Loucy (cell line): ENCODE data around the gene CELF2.

ENCODE experiments used
- H2AFZ ChIP-seq: fragments of 200-600 bp; sonication (generic); 2 replicates; pipeline ENCODE4 v1.6.0; 2016; ENCODE audit warnings: antibody characterized with exemption, mild to moderate bottlenecking, low read length, moderate library complexity
- H3F3A ChIP-seq: fragments of 200-600 bp; 2 replicates; pipeline ENCODE4 v1.6.0; 2016; ENCODE audit warnings: antibody characterized with exemption, low read depth, mild to moderate bottlenecking
- H3K27me3 ChIP-seq: fragments of 200-600 bp; sonication (generic); 2 replicates; pipeline ENCODE4 v1.6.1; 2014; ENCODE audit warnings: low read length, mild to moderate bottlenecking; ENCODE audit not compliant: insufficient read depth, poor library complexity, severe bottlenecking
- H3K36me3 ChIP-seq: fragments of 200-600 bp; sonication (generic); 2 replicates; pipeline ENCODE4 v1.6.1; 2016; ENCODE audit warnings: low read length; ENCODE audit not compliant: insufficient read depth
- H3K4me1 ChIP-seq: fragments of 200-600 bp; sonication (generic); 2 replicates; pipeline ENCODE4 v1.5.1; 2014; ENCODE audit warnings: low read length, mild to moderate bottlenecking; ENCODE audit not compliant: insufficient read depth, poor library complexity, severe bottlenecking
- H3K4me2 ChIP-seq: fragments of 200-600 bp; sonication (generic); 2 replicates; pipeline ENCODE4 v1.6.0; 2014; ENCODE audit warnings: antibody characterized with exemption, low read length, low read depth, mild to moderate bottlenecking; ENCODE audit not compliant: poor library complexity, severe bottlenecking
- H3K4me3 ChIP-seq: fragments of 200-600 bp; sonication (generic); 2 replicates; pipeline ENCODE4 v1.5.1; 2014; ENCODE audit warnings: low read length, mild to moderate bottlenecking, mixed read lengths; ENCODE audit not compliant: poor library complexity, severe bottlenecking
- H3K79me2 ChIP-seq: fragments of 200-600 bp; sonication (generic); 2 replicates; pipeline ENCODE4 v1.6.1; 2014; ENCODE audit warnings: low read length; ENCODE audit not compliant: insufficient read depth
- H3K9ac ChIP-seq: fragments of 200-600 bp; sonication (generic); 2 replicates; pipeline ENCODE4 v1.6.0; 2014; ENCODE audit warnings: mild to moderate bottlenecking, low read depth, low read length, moderate library complexity; ENCODE audit not compliant: poor library complexity, severe bottlenecking
- H3K9me2 ChIP-seq: fragments of 200-600 bp; sonication (generic); replicated peaks from 2 replicates; pipeline ENCODE4 v1.6.1; 2016; ENCODE audit warnings: low read depth, low read length, mixed read lengths
- H3K9me3 ChIP-seq: fragments of 200-600 bp; sonication (generic); 2 replicates; pipeline ENCODE4 v1.6.1; 2014; ENCODE audit warnings: mild to moderate bottlenecking, antibody characterized with exemption, low read length, low read depth; ENCODE audit not compliant: insufficient read depth
- H4K20me1 ChIP-seq: fragments of 200-600 bp; sonication (generic); 2 replicates; pipeline ENCODE4 v1.6.0; 2014; ENCODE audit warnings: antibody characterized with exemption, low read length, mild to moderate bottlenecking; ENCODE audit not compliant: insufficient read depth, poor library complexity, severe bottlenecking
- CTCF ChIP-seq: fragments of 200-600 bp; sonication (generic); conservative IDR thresholded peaks from 2 replicates; pipeline ENCODE4 v1.5.1; 2014; ENCODE audit warnings: mild to moderate bottlenecking, antibody characterized with exemption, low read length
- EZH2phosphoT487 ChIP-seq: fragments of 200-600 bp; IDR thresholded peaks from 2 replicates; pipeline ENCODE4 v1.6.1; 2018; ENCODE audit warnings: antibody characterized with exemption, mild to moderate bottlenecking, moderate library complexity, borderline replicate concordance

CELF2 gene

GRCh38 chr10:11177381-11177780, 159.7 kb downstream of the CELF2 start:
- Histone ChIP-seq H3K4me3 (peak overlapping the region; percentile 87), H3K4me1 (peaks cover 94% of the 10 kb centered on the region), H2AFZ (no peak overlapping the region), H3K9me2 (no peaks in the 10 kb centered on the region), H3K27me3 (no peaks in the 10 kb centered on the region), H3F3A (peaks cover 22% of the 10 kb centered on the region), H4K20me1 (peaks cover 57% of the 10 kb centered on the region), H3K79me2 (peaks cover 98% of the 10 kb centered on the region), H3K4me2 (peak overlapping the region; percentile 97), H3K9me3 (no peaks in the 10 kb centered on the region), H3K9ac (peak overlapping the region; percentile 97), H3K36me3 (peaks cover 86% of the 10 kb centered on the region)
- no peak for TF ChIP-seq CTCF
- TF ChIP-seq EZH2phosphoT487, result no peak

- TF ChIP-seq CTCF (peak; percentile 49), EZH2phosphoT487 (no peak)
- Histone ChIP-seq H3K27me3 (no peaks in the 10 kb centered on the region), H2AFZ (no peak overlapping the region), H3K79me2 (peaks cover 98% of the 10 kb centered on the region), H3K9me2 (no peaks in the 10 kb centered on the region), H3K36me3 (peaks cover 86% of the 10 kb centered on the region), H3F3A (peaks cover 22% of the 10 kb centered on the region), H3K4me1 (peaks cover 94% of the 10 kb centered on the region), H3K9me3 (no peaks in the 10 kb centered on the region), H4K20me1 (peaks cover 56% of the 10 kb centered on the region), H3K4me3 (peak overlapping the region; percentile 87), H3K9ac (peak overlapping the region; percentile 97), H3K4me2 (peak overlapping the region; percentile 97)
Observed at GRCh38 chr10:11177926-11178471, 160.3 kb downstream of the CELF2 start.

- H2AFZ ChIP-seq, result no peak overlapping the region
- H3K4me1 ChIP-seq, result peaks cover 94% of the 10 kb centered on the region
- H4K20me1 ChIP-seq, result peaks cover 56% of the 10 kb centered on the region
- H3K4me2 ChIP-seq, result peak overlapping the region; percentile 97
- H3F3A ChIP-seq, result peaks cover 22% of the 10 kb centered on the region
- peak overlapping the region; percentile 97 for H3K9ac ChIP-seq
- peaks cover 98% of the 10 kb centered on the region for H3K79me2 ChIP-seq
- TF ChIP-seq CTCF, result no peak
- no peak for TF ChIP-seq EZH2phosphoT487
- H3K4me3 ChIP-seq, result peak overlapping the region; percentile 87
- H3K9me2 ChIP-seq, result no peaks in the 10 kb centered on the region
- no peaks in the 10 kb centered on the region for H3K9me3 ChIP-seq
- H3K27me3 ChIP-seq, result no peaks in the 10 kb centered on the region
- peaks cover 86% of the 10 kb centered on the region for H3K36me3 ChIP-seq
Observed at GRCh38 chr10:11178606-11179515, 161.2 kb downstream of the CELF2 start.
